Heart right ventricle (tissue), 16 donors: ENCODE results near the gene OTULIN. TPM values are rescaled to one million over a fixed set of nuclear protein-coding genes. Genes with fewer than 3 reads are reported as not detected.

Source experiments
- ATAC-seq, 8 donors: fragments of 200-7000 bp; cut with Tn5 transposase; one replicate each; pipeline ENCODE4 v1.9.1; 2020; ENCODE audit warnings: mild to moderate bottlenecking in 8 of 8, moderate library complexity in 8 of 8, moderate number of reproducible peaks in 1 of 8
- DNase-seq, 2 donors: peaks; one replicate each; pipeline ENCODE4 v3.0.0-alpha.2; 2020
- H3K27ac ChIP-seq, 10 donors: fragments of 200-600 bp; sonication (generic) in 2 of 10; one replicate each; pipeline versions ENCODE4 v1.5.0 to v1.8.0; 2020 to 2022; ENCODE audit warnings: mild to moderate bottlenecking in 3 of 10
- H3K27me3 ChIP-seq, 7 donors: fragments of 200-600 bp; one replicate each; pipeline ENCODE4 v1.8.0; 2021 to 2022; ENCODE audit warnings: mild to moderate bottlenecking in 2 of 7
- H3K36me3 ChIP-seq, 9 donors: fragments of 200-600 bp; sonication (generic) in 1 of 9; one replicate each; pipeline versions ENCODE4 v1.5.0 to v1.8.0; 2020 to 2022; ENCODE audit warnings: mild to moderate bottlenecking in 2 of 9
- H3K4me1 ChIP-seq, 9 donors: fragments of 200-600 bp; sonication (generic) in 1 of 9; one replicate each; pipeline versions ENCODE4 v1.5.0 to v1.8.0; 2020 to 2022; ENCODE audit warnings: mild to moderate bottlenecking in 4 of 9
- H3K4me3 ChIP-seq, 10 donors: fragments of 200-600 bp; sonication (generic) in 2 of 10; one replicate each; pipeline versions ENCODE4 v1.5.0 to v1.8.0; 2020 to 2022; ENCODE audit warnings: mild to moderate bottlenecking in 7 of 10, moderate library complexity in 2 of 10
- H3K9me3 ChIP-seq, 11 donors: fragments of 200-600 bp in 10 of 11; sonication (generic) in 2 of 11; one replicate each; pipeline versions ENCODE4 v1.5.0 to v1.8.0; 2013 to 2022; ENCODE audit warnings: mild to moderate bottlenecking in 2 of 11, control low read depth in 1 of 11, moderate library complexity in 1 of 11
- WGBS, 2 donors: extraction: QIAGEN DNeasy Blood & Tissue Kit; methylation state at CpG; one replicate each; pipeline ENCODE4 v1.1.7; 2013; ENCODE audit warnings: inconsistent platforms in 1 of 2; 5-methylcytosine and 5-hydroxymethylcytosine counted together
- intact Hi-C, 10 donors: fragments of 100-400 bp; cut with DNase I; formaldehyde crosslinking; loops; one replicate each; pipeline versions ENCODE4 v1.11.1 to v1.14.2; 2022
- polyA plus RNA-seq, 2 donors: library from polyadenylated mRNA; stranded (reverse); fragments of 200-250 nt; gene quantifications; one replicate each; pipeline ENCODE4 v1.2.3, GENCODE V29; 2013
- total RNA-seq, 10 donors: library from RNA; stranded (reverse); fragmentation: NEBNext Ultra II Directional in 3 of 10; extraction: Animal tissue kit (Norgen Biotek cat#: 25700) in 3 of 10; gene quantifications; one replicate each; pipeline versions ENCODE4 v1.2.1 to v1.2.4, GENCODE V29; 2021 to 2023
- TF ChIP-seq, protein P1 (sequence below), 9 donors: fragments of 200-600 bp; sonication (generic) in 2 of 9; IDR thresholded peaks; one replicate each; pipeline versions ENCODE4 v1.5.0 to v1.8.0; 2021 to 2022; ENCODE audit warnings: antibody characterized with exemption in 9 of 9, mild to moderate bottlenecking in 5 of 9, moderate library complexity in 1 of 9
- donor health status: Arrhythmogenic right ventricular cardiomyopathy.
- donor health status: ischemic (EF 13 %, LVEDD 7.1; RV severe dilation, severe dysfunction).
- donor health status: healthy with polysubstance abuse.
- donor health status: DM: no; HTN: yes; CAD: no.
- donor health status: DM: no; HTN: no; CAD: no.
- donor health status: ischemic (EF 25% LVEDD 6.9; RV normal size, moderate dysfunction).
- donor health status: ischemic (EF 25% LVEDD 5.7; RV mildly dilated, moderate dysfunction).
- donor health status: healthy.
- donor health status: DM: yes; HTN: yes; CAD: no.
- donor health status: Ischemic cardiomyopathy.
- donor health status: ischemic (EF 35%, LVEDD 5.7; RV mildly dilated, moderate dysfunction).
- donor health status: nonischemic (EF 11% LVEDD 7.7; RV severe dilation, severe dysfunction).
- donor health status: DM: yes; HTN: yes; CAD: no.
- donor health status: PGD.
- donor health status: ischemic (EF 29% LVEDD 5.4; RV normal size, mild dysfunction).
- donor health status: nonischemic (EF 23%, LVEDD 6.1; RV moderate dilation, normal function).

The OTULIN gene
- total and polyA plus RNA-seq, 12 donors, result 4.4 to 35.1 (median 24.6) TPM

DNA sequence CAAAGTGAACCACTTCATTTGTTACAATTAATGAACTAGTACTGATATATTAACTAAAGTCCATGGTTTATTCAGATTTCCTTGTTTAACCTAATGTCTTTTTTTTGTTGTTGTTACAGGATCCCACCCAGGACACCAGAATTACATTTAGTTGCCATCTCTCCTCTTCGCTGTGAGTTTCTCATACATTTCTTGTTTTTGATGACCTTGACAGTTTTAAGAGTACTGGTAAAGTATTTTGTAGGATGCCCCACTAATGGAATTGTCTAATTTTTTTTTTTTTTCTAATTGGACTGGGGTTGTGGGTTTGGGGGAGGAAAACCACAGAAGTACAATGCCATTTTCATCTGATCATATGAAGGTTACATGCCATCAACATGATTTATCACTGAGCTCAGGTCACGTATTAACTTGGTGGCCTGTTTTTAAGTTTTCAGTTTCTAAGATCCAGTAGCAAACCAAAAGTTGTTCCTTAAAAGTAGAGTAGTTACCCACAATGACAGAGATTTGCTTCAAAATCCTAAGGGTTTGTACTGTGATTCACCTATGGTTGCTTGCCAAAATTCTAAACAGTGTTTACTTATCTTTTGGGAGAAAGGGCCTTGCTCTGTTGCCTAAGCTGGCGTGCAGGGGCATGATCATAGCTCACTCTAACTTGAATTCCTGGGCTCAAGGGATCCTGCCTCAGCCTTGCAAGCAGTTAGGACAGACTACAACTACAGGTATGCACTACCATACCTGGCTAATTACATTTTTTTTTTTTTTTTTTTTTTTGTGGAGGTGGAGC lies 4.5 kb upstream of the OTULIN start:
- WGBS, 2 donors, result 94 to 99% methylated on average over 3 of the region's 3 CpGs
- TF ChIP-seq, protein P1, sequence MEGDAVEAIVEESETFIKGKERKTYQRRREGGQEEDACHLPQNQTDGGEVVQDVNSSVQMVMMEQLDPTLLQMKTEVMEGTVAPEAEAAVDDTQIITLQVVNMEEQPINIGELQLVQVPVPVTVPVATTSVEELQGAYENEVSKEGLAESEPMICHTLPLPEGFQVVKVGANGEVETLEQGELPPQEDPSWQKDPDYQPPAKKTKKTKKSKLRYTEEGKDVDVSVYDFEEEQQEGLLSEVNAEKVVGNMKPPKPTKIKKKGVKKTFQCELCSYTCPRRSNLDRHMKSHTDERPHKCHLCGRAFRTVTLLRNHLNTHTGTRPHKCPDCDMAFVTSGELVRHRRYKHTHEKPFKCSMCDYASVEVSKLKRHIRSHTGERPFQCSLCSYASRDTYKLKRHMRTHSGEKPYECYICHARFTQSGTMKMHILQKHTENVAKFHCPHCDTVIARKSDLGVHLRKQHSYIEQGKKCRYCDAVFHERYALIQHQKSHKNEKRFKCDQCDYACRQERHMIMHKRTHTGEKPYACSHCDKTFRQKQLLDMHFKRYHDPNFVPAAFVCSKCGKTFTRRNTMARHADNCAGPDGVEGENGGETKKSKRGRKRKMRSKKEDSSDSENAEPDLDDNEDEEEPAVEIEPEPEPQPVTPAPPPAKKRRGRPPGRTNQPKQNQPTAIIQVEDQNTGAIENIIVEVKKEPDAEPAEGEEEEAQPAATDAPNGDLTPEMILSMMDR (IDR thresholded peaks at IDR 0.05), result no peak
- H3K27me3 ChIP-seq, result no peaks in the 10 kb centered on the region
- H3K27ac ChIP-seq, result no peak overlapping the region
- peaks cover 0 to 10% (median 9%) of the 10 kb centered on the region in 9 donors for H3K4me1 ChIP-seq
- H3K36me3 ChIP-seq, result no peaks in the 10 kb centered on the region
- no peak for DNase-seq
- H3K9me3 ChIP-seq, result no peaks in the 10 kb centered on the region
- intact Hi-C loops, result loop anchor here in 2 of 10 donors (5.0 to 10.0 kb wide), 2 partner anchors 265 to 268 kb away; no protein-coding TSS in a partner anchor
- H3K4me3 ChIP-seq, result no peak overlapping the region
- ATAC-seq, result no peak

DNA sequence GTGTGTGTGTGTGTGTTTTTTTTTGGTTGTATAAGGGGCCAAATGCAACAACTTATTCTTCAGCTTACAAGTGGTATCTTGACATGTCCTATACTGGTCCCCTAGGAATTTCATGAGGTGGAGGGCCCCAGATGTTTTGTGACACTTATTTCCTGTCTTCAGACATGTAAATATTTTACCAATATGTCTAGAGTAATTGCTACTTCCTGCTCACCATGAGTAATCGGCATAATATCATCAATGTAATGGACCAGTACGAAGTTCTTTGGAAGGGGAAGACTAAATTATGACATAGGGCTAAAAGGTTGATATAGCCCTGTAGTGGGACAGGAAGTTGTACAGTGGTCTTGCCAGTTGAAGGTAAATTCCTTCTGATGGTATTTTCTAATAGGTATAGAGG lies 3.7 kb upstream of the OTULIN start:
- H3K4me3 ChIP-seq, result no peak overlapping the region
- H3K27me3 ChIP-seq, result no peaks in the 10 kb centered on the region
- DNase-seq (no peak), ATAC-seq (no peak)
- no peaks in the 10 kb centered on the region for H3K9me3 ChIP-seq
- intact Hi-C loops, result loop anchor here in 1 of 10 donors (5.0 kb wide), 1 partner anchor 269 kb away; no protein-coding TSS in a partner anchor
- TF ChIP-seq, protein P1 (IDR thresholded peaks at IDR 0.05), result no peak
- no peaks in the 10 kb centered on the region for H3K36me3 ChIP-seq
- H3K27ac ChIP-seq, result no peak overlapping the region
- WGBS, 2 donors, result 67 to 73% methylated on average over 2 of the region's 2 CpGs
- peaks cover 0 to 18% (median 15%) of the 10 kb centered on the region in 9 donors for H3K4me1 ChIP-seq

DNA sequence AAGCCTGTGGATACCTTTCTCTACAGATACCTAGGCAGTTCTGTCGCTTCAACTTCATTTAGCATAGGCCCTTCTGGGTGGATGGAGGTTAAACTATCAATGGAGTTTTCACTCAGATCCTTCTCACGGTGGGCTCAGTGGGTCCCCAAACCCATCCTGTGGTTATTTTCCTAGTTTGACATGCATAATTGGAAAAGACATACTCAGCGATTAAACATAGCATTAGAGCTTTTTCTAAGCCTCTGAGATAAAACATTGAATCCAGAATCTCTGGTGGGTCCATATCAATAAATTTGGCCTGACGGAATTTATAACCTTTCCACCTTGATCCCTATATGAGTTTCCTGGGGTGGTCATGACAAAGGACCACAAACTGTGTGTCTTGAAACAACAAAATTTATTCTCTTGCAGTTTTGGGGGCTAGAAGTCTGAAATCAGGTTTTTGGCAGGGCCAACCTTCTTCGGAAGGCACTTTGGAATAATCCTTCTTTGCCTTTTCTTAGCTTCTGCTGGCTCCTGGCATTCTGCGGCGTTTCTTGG lies 1.7 kb upstream of the OTULIN start:
- H3K9me3 ChIP-seq, result no peaks in the 10 kb centered on the region
- intact Hi-C loops, result loop anchor here in 1 of 10 donors (5.0 kb wide), 1 partner anchor 270 kb away; no protein-coding TSS in a partner anchor
- H3K36me3 ChIP-seq, result peaks cover 0 to 4% (median 0%) of the 10 kb centered on the region in 9 donors
- DNase-seq, result no peak
- no peaks in the 10 kb centered on the region for H3K27me3 ChIP-seq
- 97 to 98% methylated on average over 7 of the region's 7 CpGs for WGBS, 2 donors
- H3K4me3 ChIP-seq, result no peak overlapping the region
- peaks cover 6 to 36% (median 35%) of the 10 kb centered on the region in 9 donors for H3K4me1 ChIP-seq
- TF ChIP-seq, protein P1 (IDR thresholded peaks at IDR 0.05), result no peak
- ATAC-seq, result no peak
- H3K27ac ChIP-seq, result no peak overlapping the region

DNA sequence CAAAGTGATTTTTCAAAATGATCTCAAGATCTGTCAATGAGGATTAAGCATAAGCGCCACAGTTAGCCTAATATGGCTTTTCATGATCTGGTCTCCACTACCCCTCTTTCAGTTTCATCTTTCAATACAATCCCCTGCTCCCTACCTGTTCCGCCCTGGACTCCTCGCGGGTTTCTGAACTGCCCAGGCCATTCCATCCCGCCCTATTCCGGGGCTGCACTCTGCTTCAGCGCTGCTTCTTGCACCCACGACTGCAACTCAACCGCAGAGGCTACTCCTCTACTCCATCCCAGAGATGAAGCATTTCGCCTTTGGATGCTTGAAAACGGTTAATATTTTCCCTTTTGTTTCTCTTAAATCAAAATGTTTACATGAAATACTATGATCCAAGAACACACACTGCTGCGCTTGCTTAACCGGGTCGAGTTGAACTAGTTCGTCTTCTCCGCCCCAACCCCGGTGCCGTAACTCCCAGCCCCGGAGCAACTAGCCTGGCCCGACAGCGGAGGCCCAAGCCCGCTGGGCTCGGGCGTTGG lies 716 bp upstream of the OTULIN start:
- H3K4me3 ChIP-seq, result peak overlapping the region; percentile 57 to 82 (median 68)
- H3K4me1 ChIP-seq, result peaks cover 6 to 46% (median 38%) of the 10 kb centered on the region in 9 donors
- H3K27me3 ChIP-seq, result no peaks in the 10 kb centered on the region
- DNase-seq (no peak), ATAC-seq (peak; percentile 3 to 59 (median 44))
- intact Hi-C loops, result loop anchor here in 1 of 10 donors (5.0 kb wide), 1 partner anchor 272 kb away; no protein-coding TSS in a partner anchor
- TF ChIP-seq, protein P1 (IDR thresholded peaks at IDR 0.05), result no peak
- peaks cover 0 to 12% (median 0%) of the 10 kb centered on the region in 9 donors for H3K36me3 ChIP-seq
- no peaks in the 10 kb centered on the region for H3K9me3 ChIP-seq
- peak overlapping the region; percentile 86 to 98 (median 94) for H3K27ac ChIP-seq
- 1% methylated on average over 24 of the region's 24 CpGs for WGBS, 2 donors
